ENCODE data around the gene MTMR2. TPM values are rescaled to one million over a fixed set of nuclear protein-coding genes. Genes with fewer than 3 reads are reported as not detected.

Gene MTMR2
- polyA plus RNA-seq, 1 experiment, result 43.3 TPM

DNA sequence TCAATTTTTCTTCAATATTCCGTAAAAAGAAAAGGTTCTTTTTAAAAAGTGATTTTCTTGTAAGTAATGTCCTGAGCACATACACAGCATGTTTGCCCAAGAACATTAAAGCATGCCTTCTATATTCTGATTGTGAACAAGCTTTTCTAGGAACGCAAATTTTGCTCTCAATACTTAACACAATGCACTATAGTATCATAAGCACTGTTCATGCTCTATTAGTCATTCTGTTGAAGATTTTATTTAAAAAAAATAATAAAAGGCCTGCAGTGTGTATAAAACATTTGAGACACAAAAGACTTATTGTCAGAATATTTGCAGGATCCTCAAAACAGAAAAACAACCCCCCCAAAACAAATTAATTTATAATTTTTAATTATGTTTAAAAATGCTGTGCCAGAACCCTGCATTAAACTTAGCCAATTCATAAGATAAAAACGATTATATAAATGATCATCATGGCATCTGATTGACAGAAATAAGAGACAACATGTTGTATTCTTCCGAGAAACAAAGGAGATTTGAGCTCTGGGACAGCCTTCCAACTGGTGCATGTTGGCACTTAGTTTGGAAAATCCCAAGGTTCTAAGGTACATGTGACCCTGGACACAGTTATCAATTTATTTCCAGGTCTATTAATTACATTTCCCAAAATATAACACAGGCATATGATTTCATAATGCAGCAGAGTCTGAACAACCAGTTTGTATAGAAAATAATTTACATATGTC lies 13.1 kb downstream of the MTMR2 start:
- ChIA-PET POLR2A (no interaction called here), CTCF (no interaction called here)
- Histone ChIP-seq H3K27me3 (ENCODE audit: control insufficient read depth, insufficient read depth, low read length) (no peaks in the 10 kb centered on the region), H3K27ac (ENCODE audit: low read depth, low read length) (no peak overlapping the region), H3K4me3 (ENCODE audit: low read depth, low read length) (no peak overlapping the region), H3K9me3 (ENCODE audit: control insufficient read depth, insufficient read depth, low read length) (no peaks in the 10 kb centered on the region)
- TF ChIP-seq, protein P1, sequence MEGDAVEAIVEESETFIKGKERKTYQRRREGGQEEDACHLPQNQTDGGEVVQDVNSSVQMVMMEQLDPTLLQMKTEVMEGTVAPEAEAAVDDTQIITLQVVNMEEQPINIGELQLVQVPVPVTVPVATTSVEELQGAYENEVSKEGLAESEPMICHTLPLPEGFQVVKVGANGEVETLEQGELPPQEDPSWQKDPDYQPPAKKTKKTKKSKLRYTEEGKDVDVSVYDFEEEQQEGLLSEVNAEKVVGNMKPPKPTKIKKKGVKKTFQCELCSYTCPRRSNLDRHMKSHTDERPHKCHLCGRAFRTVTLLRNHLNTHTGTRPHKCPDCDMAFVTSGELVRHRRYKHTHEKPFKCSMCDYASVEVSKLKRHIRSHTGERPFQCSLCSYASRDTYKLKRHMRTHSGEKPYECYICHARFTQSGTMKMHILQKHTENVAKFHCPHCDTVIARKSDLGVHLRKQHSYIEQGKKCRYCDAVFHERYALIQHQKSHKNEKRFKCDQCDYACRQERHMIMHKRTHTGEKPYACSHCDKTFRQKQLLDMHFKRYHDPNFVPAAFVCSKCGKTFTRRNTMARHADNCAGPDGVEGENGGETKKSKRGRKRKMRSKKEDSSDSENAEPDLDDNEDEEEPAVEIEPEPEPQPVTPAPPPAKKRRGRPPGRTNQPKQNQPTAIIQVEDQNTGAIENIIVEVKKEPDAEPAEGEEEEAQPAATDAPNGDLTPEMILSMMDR (IDR thresholded peaks at IDR 0.05; ENCODE audit: low read depth, low read length), result no peak
- DNase-seq (ENCODE audit: low read depth, low spot score), result no peak

DNA sequence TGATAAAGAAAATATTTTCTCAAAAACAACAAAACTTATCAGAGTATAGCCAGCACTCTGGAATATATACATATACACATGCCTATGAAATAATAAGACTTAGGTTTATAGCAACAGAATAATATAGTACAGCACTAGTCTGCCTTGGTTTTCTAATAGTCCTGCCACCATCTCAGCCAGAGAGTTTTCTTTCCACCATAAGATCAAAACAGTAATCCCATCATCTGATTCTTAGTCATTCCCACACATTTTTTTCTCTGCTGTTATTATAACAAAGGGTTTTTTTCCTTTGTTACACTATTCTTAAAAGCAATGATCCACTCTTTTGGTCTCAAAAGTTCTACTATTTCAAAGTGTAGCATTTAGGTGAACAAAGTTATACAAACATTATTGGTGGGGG lies 15.1 kb downstream of the MTMR2 start:
- Histone ChIP-seq H3K27me3 (ENCODE audit: control insufficient read depth, insufficient read depth, low read length) (no peaks in the 10 kb centered on the region), H3K27ac (ENCODE audit: low read depth, low read length) (no peak overlapping the region), H3K9me3 (ENCODE audit: control insufficient read depth, insufficient read depth, low read length) (no peaks in the 10 kb centered on the region), H3K4me3 (ENCODE audit: low read depth, low read length) (no peak overlapping the region)
- POLR2A ChIA-PET, result no interaction called here
- no peak for DNase-seq (ENCODE audit: low read depth, low spot score)
- CTCF ChIA-PET, result no interaction called here
- TF ChIP-seq, protein P1 (IDR thresholded peaks at IDR 0.05; ENCODE audit: low read depth, low read length), result no peak

DNA sequence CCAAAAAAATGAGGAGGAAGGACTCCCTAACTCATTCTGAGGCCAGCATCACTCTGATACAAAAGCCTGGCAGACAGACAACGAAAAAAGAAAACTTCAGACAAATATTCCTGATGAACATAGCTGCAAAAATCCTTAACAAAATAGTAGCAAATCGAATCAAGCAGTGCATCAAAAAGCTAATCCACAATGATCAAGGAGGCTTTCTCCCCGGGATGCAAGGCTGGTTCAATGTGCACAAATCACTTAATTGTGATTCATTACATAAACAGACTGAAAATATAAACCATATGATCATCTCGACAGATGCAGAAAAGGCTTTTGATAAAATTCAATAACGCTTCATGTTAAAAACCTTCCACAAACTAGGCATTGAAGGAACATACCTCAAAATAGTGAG lies 16.4 kb downstream of the MTMR2 start:
- no peaks in the 10 kb centered on the region for H3K9me3 ChIP-seq (ENCODE audit: control insufficient read depth, insufficient read depth, low read length)
- no peak for DNase-seq (ENCODE audit: low read depth, low spot score)
- CTCF ChIA-PET, result no interaction called here
- H3K27me3 ChIP-seq (ENCODE audit: control insufficient read depth, insufficient read depth, low read length), result no peaks in the 10 kb centered on the region
- no peak overlapping the region for H3K27ac ChIP-seq (ENCODE audit: low read depth, low read length)
- POLR2A ChIA-PET, result interaction anchor here (0.7 kb wide), 1 partner anchor 171 kb away, joined by 3 read pairs; no protein-coding TSS in a partner anchor
- TF ChIP-seq, protein P1 (IDR thresholded peaks at IDR 0.05; ENCODE audit: low read depth, low read length), result no peak
- no peak overlapping the region for H3K4me3 ChIP-seq (ENCODE audit: low read depth, low read length)

DNA sequence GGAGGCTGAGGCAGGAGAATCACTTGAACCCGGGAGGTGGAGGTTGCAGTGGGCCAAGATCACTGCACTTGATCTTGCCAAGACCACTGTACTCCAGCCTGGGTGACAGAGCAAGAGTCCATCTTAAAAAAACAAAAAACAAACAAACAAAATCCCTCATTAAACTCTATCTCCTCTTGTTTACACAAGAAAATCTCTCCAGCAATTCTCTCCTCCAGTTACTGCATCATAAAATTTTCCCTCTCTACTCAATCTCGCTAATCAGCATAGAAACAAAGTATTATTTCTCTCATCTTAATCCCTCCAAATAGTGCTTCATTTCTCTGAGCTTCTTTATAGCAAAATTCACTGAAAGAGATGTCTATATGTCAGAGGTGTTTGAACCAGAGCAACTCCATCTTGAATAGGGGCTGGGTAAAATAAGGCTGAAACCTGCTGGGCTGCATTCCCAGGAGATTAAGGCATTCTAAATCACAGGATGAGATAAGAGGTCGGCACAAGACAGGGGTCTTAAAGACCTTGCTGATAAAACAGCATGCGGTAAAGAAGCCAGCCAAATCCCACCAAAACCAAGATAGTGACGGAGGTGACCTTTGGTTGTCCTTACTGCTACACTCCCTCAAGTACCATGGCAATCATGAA lies 19.8 kb downstream of the MTMR2 start:
- ChIA-PET CTCF (no interaction called here), POLR2A (no interaction called here)
- TF ChIP-seq, protein P1 (IDR thresholded peaks at IDR 0.05; ENCODE audit: low read depth, low read length), result no peak
- Histone ChIP-seq H3K9me3 (ENCODE audit: control insufficient read depth, insufficient read depth, low read length) (no peaks in the 10 kb centered on the region), H3K27me3 (ENCODE audit: control insufficient read depth, insufficient read depth, low read length) (no peaks in the 10 kb centered on the region), H3K4me3 (ENCODE audit: low read depth, low read length) (no peak overlapping the region), H3K27ac (ENCODE audit: low read depth, low read length) (no peak overlapping the region)
- no peak for DNase-seq (ENCODE audit: low read depth, low spot score)

GRCh38 chr11:95898782-95899181 lies 25.1 kb downstream of the MTMR2 start:
- Histone ChIP-seq H3K9me3 (ENCODE audit: control insufficient read depth, insufficient read depth, low read length) (no peaks in the 10 kb centered on the region), H3K27ac (ENCODE audit: low read depth, low read length) (no peak overlapping the region), H3K4me3 (ENCODE audit: low read depth, low read length) (no peak overlapping the region), H3K27me3 (ENCODE audit: control insufficient read depth, insufficient read depth, low read length) (no peaks in the 10 kb centered on the region)
- ChIA-PET POLR2A (interaction anchor here (0.8 kb wide), 1 partner anchor 26 kb away, joined by 3 read pairs; no protein-coding TSS in a partner anchor), CTCF (no interaction called here)
- no peak for DNase-seq (ENCODE audit: low read depth, low spot score)
- TF ChIP-seq, protein P1 (IDR thresholded peaks at IDR 0.05; ENCODE audit: low read depth, low read length), result no peak

Data from AG04450 (cell line).